NCI-H2107 treated with DMSO at 0.1 percent for 48 hours (cell line): Measurements from ENCODE around the gene HAPLN2.
"Not testable (repeated sequence)": the region's sequence is repeated elsewhere in the genome, so short reads cannot be mapped to it uniquely, and the experiment has no call there.

ENCODE experiments used
- DNase-seq: peaks from one replicate; lab custom pipeline; 2025; ENCODE audit not compliant: unreplicated experiment; lab: John Stamatoyannopoulos, UW

HAPLN2 gene

DNA sequence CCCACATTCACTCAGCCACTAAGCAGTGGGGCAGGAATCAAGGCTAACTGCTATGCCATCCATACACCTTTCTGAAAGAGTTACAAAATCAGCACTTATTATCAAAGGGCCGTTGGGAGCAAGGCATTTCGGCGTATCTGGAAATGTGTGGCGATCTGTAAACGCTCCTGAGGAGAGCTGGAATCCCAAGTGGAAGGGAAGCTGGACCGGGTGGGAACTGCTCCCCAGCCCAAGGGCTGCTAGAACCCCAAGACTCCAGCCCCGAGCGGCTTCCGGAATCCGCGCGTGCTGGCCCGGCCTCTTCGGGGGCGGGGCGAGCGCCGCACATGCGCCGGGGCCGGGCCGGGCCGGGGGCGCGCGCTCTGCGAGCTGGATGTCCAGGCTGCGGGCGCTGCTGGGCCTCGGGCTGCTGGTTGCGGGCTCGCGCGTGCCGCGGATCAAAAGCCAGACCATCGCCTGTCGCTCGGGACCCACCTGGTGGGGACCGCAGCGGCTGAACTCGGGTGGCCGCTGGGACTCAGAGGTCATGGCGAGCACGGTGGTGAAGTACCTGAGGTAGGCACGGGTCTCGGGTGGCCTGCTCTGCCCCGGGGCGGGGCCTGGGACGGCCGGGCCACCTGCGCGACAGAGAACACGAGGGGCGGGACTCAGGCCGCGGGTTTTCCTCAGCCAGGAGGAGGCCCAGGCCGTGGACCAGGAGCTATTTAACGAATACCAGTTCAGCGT is 27.6 kb upstream of the HAPLN2 start, which contains the start of gene NAXE:
Gene NAXE, plus strand, starts transcription at position 345 of the 726 bp plus-strand sequence. Its CDS starts 29 bp downstream, at position 374.
- DNase-seq, result peak; percentile 24

- DNase-seq, result no peak
Measured at GRCh38 chr1:156592158-156592909, 26.9 kb upstream of the HAPLN2 start.

DNA sequence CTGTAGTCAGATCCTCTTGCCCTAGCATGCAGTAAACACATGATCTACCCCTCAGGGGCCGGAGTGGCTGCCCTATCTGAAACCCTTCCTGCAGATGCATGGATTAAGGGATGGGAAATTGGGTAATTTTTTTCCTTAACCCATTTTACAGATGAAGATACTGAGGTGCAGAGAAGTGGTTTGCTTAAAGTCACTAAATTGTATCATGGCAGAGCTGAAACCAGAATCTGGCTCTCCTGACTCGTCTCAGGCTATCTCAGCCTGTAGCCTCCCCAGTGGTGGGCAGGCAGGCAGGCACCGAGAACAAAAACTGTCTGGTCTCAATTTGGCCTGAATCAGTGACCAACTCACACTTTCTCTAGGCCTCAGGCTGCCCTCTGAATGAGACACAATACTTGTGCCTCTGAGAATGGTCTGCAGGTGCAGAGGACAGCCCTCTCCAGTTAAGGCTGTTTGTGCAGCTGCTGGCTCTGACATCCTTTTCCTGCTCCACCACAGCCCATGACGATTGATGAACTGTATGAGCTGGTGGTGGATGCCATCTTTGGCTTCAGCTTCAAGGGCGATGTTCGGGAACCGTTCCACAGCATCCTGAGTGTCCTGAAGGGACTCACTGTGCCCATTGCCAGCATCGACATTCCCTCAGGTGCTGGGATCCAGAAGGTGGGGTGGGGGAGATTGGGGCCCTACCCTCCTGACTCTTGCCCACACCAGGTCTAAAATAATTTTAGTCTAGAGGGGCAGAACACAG is 26.1 kb upstream of the HAPLN2 start:
- no peak for DNase-seq

DNA sequence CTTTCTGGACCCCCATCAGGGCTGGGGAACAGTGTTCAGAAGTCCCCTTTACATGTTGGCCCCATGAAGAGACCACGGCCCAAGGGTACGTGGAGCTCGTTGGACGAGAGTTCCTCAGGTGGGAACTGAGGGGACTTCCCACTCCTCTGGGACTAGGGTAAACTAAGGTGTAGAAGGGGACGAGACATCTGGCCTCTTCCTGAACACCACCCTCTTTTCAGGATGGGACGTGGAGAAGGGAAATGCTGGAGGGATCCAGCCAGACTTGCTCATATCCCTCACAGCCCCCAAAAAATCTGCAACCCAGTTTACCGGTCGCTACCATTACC is 25.6 kb upstream of the HAPLN2 start:
- DNase-seq, result no peak

- DNase-seq, result no peak
Measured at GRCh38 chr1:156594190-156594589, 25.0 kb upstream of the HAPLN2 start.

GRCh38 chr1:156595016-156595415 is 24.2 kb upstream of the HAPLN2 start:
- DNase-seq, result no peak

GRCh38 chr1:156596426-156596825 is 22.8 kb upstream of the HAPLN2 start:
- DNase-seq, result no peak

GRCh38 chr1:156598125-156598524 is 21.1 kb upstream of the HAPLN2 start:
- DNase-seq, result no peak

GRCh38 chr1:156598731-156599432 is 20.3 kb upstream of the HAPLN2 start:
- no peak for DNase-seq

- no peak for DNase-seq
Measured at GRCh38 chr1:156599811-156600210, 19.4 kb upstream of the HAPLN2 start.

- DNase-seq, result no peak
Measured at GRCh38 chr1:156600733-156601121, 18.5 kb upstream of the HAPLN2 start.

DNA sequence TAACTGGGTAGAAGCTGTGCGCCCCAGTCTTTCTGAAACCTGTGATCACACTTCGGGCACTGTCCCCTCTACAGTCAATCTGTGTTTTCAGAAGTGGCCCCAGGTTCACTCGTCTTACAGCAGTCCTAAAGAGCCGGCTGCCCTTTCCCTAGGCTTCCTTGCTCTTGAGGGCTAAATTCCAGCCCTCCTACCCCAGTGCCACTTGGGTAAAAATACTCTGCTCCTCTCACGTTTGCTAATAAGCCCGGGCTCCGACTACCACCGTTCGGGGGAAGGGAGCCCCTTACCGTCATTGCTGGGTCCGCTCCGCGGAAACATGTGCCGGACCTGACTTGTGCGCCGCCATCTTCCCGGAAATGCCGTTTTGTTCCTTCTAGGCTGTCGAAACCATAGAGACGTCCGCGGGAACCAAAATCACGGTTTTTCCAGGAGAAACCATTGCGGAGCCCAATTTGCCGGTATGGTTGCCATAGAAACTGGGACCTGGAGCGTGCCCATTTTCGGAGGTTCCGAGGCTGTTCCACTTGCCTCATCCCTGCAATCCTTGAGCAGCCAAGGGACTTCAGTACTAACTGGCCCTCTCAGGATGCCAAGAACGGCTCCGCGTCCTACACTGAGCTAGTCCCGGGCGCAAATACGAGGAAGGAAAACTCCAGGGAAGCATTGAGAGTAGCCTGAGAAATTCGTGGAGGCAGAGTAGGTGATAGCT is 17.9 kb upstream of the HAPLN2 start, which contains the start of gene GPATCH4:
Gene GPATCH4, minus strand, starts transcription at position 358 of the 709 bp plus-strand sequence.
- DNase-seq, result peak; percentile 75

GRCh38 chr1:156601892-156602291 is 17.3 kb upstream of the HAPLN2 start:
- no peak for DNase-seq

- no peak for DNase-seq
Measured at GRCh38 chr1:156602557-156602993, 16.6 kb upstream of the HAPLN2 start.

DNA sequence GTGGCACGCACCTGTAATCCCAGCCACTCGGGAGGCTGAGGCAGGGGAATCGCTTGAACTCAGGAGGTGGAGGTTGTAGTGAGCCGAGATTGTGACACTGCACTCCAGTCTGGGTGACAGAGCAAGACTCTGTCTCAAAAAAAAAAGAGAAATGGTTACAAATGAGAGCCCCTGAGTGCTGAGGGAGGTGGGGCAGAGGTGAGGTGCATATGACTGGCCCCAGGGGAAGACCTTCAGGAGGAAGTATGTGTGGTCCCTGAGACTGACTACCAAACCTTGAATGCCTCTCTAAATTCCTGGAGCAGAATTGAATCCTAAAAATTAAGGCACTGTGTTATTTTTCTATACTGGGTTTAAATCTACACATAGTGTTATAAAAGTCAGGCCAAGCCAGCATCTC is 11.9 kb upstream of the HAPLN2 start:
- DNase-seq, result not testable (repeated sequence)

GRCh38 chr1:156608036-156608674 is 11.1 kb upstream of the HAPLN2 start:
- peak; percentile 87 for DNase-seq

DNA sequence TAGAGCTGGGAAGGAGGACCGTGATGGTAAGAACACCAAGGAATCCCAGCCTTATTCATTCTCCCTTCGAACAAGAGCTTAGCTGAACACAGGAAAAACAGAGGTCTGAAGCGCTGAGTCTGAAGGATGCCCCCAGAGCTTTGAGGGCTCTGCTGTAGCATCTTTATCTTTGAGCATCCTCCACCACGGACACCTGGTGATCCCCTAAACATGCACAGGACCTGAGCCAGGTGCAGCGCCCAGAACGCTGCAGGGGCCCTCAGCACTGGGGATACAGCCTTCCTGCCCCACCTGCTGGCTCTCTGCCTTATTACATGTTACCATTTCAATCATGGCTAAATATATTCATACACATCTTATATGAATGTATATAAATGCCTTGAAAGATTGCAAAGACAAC is 10.2 kb upstream of the HAPLN2 start:
- DNase-seq, result peak; percentile 61

DNA sequence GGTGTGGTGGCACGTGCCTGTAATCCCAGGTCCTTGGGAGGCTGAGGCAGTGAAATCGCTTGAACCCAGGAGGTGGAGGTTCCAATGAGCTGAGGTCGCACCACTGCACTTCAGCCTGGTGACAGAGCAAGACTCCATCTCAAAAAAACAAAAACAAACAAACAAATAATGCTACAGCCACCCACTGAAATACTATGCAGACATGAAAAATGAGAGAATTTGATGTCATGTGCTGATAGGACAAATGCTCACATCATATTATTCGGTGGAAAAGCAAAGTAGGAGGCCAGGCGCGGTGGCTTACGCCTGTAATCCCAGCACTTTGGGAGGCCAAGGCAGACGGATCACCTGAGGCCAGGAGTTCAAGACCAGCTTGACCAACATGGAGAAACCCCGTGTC is 9.1 kb upstream of the HAPLN2 start:
- DNase-seq, result not testable (repeated sequence)

DNA sequence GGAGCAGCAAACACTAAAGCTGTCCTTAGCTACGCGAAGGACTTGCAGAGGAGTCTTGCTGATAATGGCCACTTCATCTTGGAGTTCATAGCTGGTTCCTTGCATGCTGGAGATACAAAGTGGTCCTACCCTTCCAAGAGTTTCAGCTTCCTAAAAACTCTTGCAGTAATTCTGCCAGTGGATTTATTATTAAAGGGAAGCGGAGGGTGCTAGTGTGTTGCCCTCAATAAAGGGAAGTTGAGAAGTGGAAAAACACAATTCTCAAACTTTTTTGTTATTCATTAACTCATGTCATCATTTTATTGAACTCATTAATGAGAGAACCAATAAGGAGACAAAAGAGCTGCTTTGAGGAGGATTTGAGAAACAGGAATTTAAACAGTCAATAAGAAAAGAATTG is 6.5 kb upstream of the HAPLN2 start:
- DNase-seq, result no peak

- DNase-seq, result no peak
Measured at GRCh38 chr1:156615946-156616345, 3.3 kb upstream of the HAPLN2 start.
